HCT116 (cell line): Measurements from ENCODE around the gene ATM.
A peak's percentile ranks its signal among the peaks of the same experiment; 100 is the strongest.

Source experiments
- POLR2AphosphoS5 ChIP-seq: IDR thresholded peaks from 2 replicates; pipeline ENCODE4 v1.6.1; 2011; ENCODE audit warnings: mild to moderate bottlenecking, low read depth, low read length, moderate library complexity
- TF ChIP-seq, protein P1 (sequence below): IDR thresholded peaks from 2 replicates; pipeline ENCODE4 v1.6.1; 2012; ENCODE audit warnings: low read depth

DNA sequence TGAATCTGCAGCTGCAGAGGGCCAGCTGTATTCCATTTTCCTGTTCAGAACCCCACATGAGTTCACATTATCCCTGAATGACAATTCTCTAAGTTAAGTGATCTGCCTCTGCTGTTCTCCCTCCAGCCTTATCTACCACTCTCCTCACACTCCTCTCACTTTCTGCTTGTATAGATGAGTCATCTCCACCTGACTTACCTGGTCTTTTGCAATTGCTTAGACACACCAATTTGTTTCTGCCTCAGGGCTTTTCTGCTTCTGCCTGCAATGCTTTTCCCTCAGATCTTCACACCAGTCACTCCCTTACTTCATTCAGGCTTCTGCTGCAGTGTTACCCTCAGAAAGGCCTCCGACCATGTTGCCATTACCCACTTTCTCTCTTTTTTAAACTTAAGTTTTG, 118.1 kb downstream of the ATM start:
- TF ChIP-seq, protein P1, sequence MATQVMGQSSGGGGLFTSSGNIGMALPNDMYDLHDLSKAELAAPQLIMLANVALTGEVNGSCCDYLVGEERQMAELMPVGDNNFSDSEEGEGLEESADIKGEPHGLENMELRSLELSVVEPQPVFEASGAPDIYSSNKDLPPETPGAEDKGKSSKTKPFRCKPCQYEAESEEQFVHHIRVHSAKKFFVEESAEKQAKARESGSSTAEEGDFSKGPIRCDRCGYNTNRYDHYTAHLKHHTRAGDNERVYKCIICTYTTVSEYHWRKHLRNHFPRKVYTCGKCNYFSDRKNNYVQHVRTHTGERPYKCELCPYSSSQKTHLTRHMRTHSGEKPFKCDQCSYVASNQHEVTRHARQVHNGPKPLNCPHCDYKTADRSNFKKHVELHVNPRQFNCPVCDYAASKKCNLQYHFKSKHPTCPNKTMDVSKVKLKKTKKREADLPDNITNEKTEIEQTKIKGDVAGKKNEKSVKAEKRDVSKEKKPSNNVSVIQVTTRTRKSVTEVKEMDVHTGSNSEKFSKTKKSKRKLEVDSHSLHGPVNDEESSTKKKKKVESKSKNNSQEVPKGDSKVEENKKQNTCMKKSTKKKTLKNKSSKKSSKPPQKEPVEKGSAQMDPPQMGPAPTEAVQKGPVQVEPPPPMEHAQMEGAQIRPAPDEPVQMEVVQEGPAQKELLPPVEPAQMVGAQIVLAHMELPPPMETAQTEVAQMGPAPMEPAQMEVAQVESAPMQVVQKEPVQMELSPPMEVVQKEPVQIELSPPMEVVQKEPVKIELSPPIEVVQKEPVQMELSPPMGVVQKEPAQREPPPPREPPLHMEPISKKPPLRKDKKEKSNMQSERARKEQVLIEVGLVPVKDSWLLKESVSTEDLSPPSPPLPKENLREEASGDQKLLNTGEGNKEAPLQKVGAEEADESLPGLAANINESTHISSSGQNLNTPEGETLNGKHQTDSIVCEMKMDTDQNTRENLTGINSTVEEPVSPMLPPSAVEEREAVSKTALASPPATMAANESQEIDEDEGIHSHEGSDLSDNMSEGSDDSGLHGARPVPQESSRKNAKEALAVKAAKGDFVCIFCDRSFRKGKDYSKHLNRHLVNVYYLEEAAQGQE, result no peak
- TF ChIP-seq POLR2AphosphoS5, result 0 out of 2 replicates have a peak, but pooled peaks have one; percentile 22
